NOMO-1 (cell line): Measurements from ENCODE around the gene UBA1.

ENCODE experiments used
- DNase-seq, 2 experiments: peaks; one replicate each; lab custom pipeline; 2025; ENCODE audit not compliant: unreplicated experiment in 2 of 2; lab: John Stamatoyannopoulos, UW

UBA1 gene

GRCh38 chrX:47193475-47194193 is at the start of gene UBA1:
Gene UBA1 (plus strand): TSS chrX:47193829. CDS start chrX:47198803, 4,974 bp downstream.
- peak; percentile 97 to 99 for DNase-seq

GRCh38 chrX:47143894-47144625 is 49.6 kb upstream of the UBA1 start:
- DNase-seq, result peak; percentile 6 to 41

- DNase-seq, result peak; percentile 83 to 89
Observed at GRCh38 chrX:47144626-47145394, 48.8 kb upstream of the UBA1 start, which contains the start of the genes NDUFB11 and RBM10. Gene NDUFB11 (minus strand): TSS chrX:47144702. CDS start chrX:47144679, 23 bp downstream. Gene RBM10 (plus strand): TSS chrX:47145221. CDS start chrX:47147482, 2,261 bp downstream.

GRCh38 chrX:47145395-47146120 is 48.1 kb upstream of the UBA1 start:
- DNase-seq, result no peak

- DNase-seq, result no peak
Observed at GRCh38 chrX:47146121-47146935, 47.3 kb upstream of the UBA1 start.

- DNase-seq, result no peak
Observed at GRCh38 chrX:47146936-47147859, 46.4 kb upstream of the UBA1 start.

GRCh38 chrX:47148946-47149345 is 44.7 kb upstream of the UBA1 start:
- no peak for DNase-seq

- DNase-seq, result no peak
Observed at GRCh38 chrX:47151435-47151834, 42.2 kb upstream of the UBA1 start.

- DNase-seq, result no peak
Observed at GRCh38 chrX:47156611-47157520, 36.8 kb upstream of the UBA1 start.

- DNase-seq, result no peak
Observed at GRCh38 chrX:47158131-47158530, 35.5 kb upstream of the UBA1 start.

- DNase-seq, result no peak
Observed at GRCh38 chrX:47158781-47159180, 34.8 kb upstream of the UBA1 start.

GRCh38 chrX:47160781-47161180 is 32.8 kb upstream of the UBA1 start:
- DNase-seq, result no peak

GRCh38 chrX:47162927-47163583 is 30.6 kb upstream of the UBA1 start:
- DNase-seq, result no peak

GRCh38 chrX:47164420-47164819 is 29.2 kb upstream of the UBA1 start:
- DNase-seq, result no peak

- DNase-seq, result no peak
Observed at GRCh38 chrX:47166126-47166525, 27.5 kb upstream of the UBA1 start.

GRCh38 chrX:47168495-47169073 is 25.0 kb upstream of the UBA1 start:
- no peak for DNase-seq

GRCh38 chrX:47169273-47169672 is 24.4 kb upstream of the UBA1 start:
- no peak for DNase-seq
